ENCODE measurements around the gene CBX8. TPM values are rescaled to one million over a fixed set of nuclear protein-coding genes. Genes with fewer than 3 reads are reported as not detected.

The CBX8 gene
- total and polyA plus RNA-seq, 2 of the 8 experiments (the other 6 are each of a cell fraction or from before 2014, with no cell fraction given): 0.09 to 2.1 TPM

- no peak overlapping the region for H2BK5ac ChIP-seq (ENCODE audit: low read depth, low read length)
- no peak overlapping the region for H2AFZ ChIP-seq (ENCODE audit: low read length)
- H4K20me1 ChIP-seq (replicated peaks in 1 of 2; ENCODE audit: control insufficient read depth in 1 of 2, insufficient read depth in 2 of 2, low read length in 2 of 2): peaks cover 0 to 11% of the 10 kb centered on the region in 2 experiments
- WGBS, 2 experiments (ENCODE audit: extremely low coverage in 1 of 2, insufficient coverage in 1 of 2, insufficient read length in 1 of 2, insufficient replicate concordance in 2 of 2, low coverage in 1 of 2, low lambda C conversion rate in 2 of 2, missing lambda C conversion rate in 1 of 2): 49% methylated on average over 3 of the region's 3 CpGs; no CpG with 5 or more reads in 1 of the 2 experiments
- H2BK120ac ChIP-seq (replicated peaks; ENCODE audit: low read depth, low read length): no peak overlapping the region
- H3K14ac ChIP-seq (ENCODE audit: insufficient read length): no peak overlapping the region
- no peaks in the 10 kb centered on the region for H3K9me3 ChIP-seq (ENCODE audit: insufficient read depth in 2 of 2, low read depth in 1 of 2, low read length in 1 of 2)
- no peak for DNase-seq (ENCODE audit: low read depth in 1 of 2, low spot score in 2 of 2)
- no peak overlapping the region for H3K18ac ChIP-seq (ENCODE audit: extremely low read depth, low read length)
- peaks cover 11% of the 10 kb centered on the region; the same call in 1 of the 2 replicates for H3K23me2 ChIP-seq (ENCODE audit: low read depth, low read length)
- CTCF ChIA-PET (ENCODE audit: partially characterized antibody): interaction anchor here (0.8 to 1.3 kb wide), 5 partner anchors 28 to 174 kb away, joined by 3 to 6 read pairs (median 4); no protein-coding TSS in a partner anchor
- no peak overlapping the region for H3K9ac ChIP-seq (replicated peaks in 1 of 4; ENCODE audit: extremely low read depth in 1 of 4, low read depth in 3 of 4, low read length in 3 of 4)
- no peak overlapping the region for H3K4ac ChIP-seq (replicated peaks; ENCODE audit: insufficient read length, low read depth, low read length)
- no peak overlapping the region for H2BK15ac ChIP-seq (ENCODE audit: low read length)
- H3K56ac ChIP-seq (replicated peaks; ENCODE audit: insufficient read length, low read depth, low read length): no peak overlapping the region
- peaks cover 4 to 24% (median 15%) of the 10 kb centered on the region in 4 experiments for H3K4me1 ChIP-seq (replicated peaks in 1 of 4; ENCODE audit: control insufficient read depth in 3 of 4, insufficient read depth in 4 of 4, low read length in 3 of 4)
- H3K4me2 ChIP-seq (ENCODE audit: insufficient read depth in 1 of 2, low read depth in 2 of 2, low read length in 2 of 2): no peak overlapping the region
- POLR2A ChIA-PET (ENCODE audit: partially characterized antibody): interaction anchor here (0.7 to 1.1 kb wide), 4 partner anchors 9 to 36 kb away, joined by 3 read pairs; no protein-coding TSS in a partner anchor
- no peak overlapping the region for H2BK12ac ChIP-seq (ENCODE audit: low read depth, low read length)
- H3K4me3 ChIP-seq (ENCODE audit: extremely low read depth in 1 of 4, insufficient read depth in 2 of 4, low read depth in 3 of 4, low read length in 4 of 4): no peak overlapping the region
- H2AK5ac ChIP-seq (ENCODE audit: low read depth, low read length): no peak overlapping the region
- no peak for FAIRE-seq
- H3K27me3 ChIP-seq (replicated peaks in 1 of 4; ENCODE audit: control insufficient read depth in 3 of 4, extremely low read depth in 1 of 4, insufficient read depth in 3 of 4, low read length in 3 of 4): peaks cover 19 to 39% (median 34%) of the 10 kb centered on the region in 4 experiments
- H4K8ac ChIP-seq (ENCODE audit: extremely low read depth, insufficient read depth, low read length): no peak overlapping the region
- H3K27ac ChIP-seq (ENCODE audit: low read depth, low read length): no peak overlapping the region
- no peak overlapping the region for H2BK20ac ChIP-seq (ENCODE audit: low read length)
- H4K91ac ChIP-seq (replicated peaks; ENCODE audit: insufficient read length, low read length): no peak overlapping the region
- no peak overlapping the region for H3K23ac ChIP-seq (ENCODE audit: insufficient read length)
- H3K79me1 ChIP-seq (ENCODE audit: low read depth, low read length): no peaks in the 10 kb centered on the region
- H4K5ac ChIP-seq (ENCODE audit: insufficient read length, low read depth, low read length): no peak overlapping the region
- 0 out of 8 replicates have a peak, but pooled peaks cover 0 to 2% (median 0%) of the 10 kb centered on the region in 4 experiments for H3K36me3 ChIP-seq (ENCODE audit: control insufficient read depth in 2 of 4, insufficient read depth in 4 of 4, low read length in 3 of 4)
- no peaks in the 10 kb centered on the region for H3K79me2 ChIP-seq (ENCODE audit: control insufficient read depth in 1 of 2, insufficient read depth in 2 of 2, low read length in 2 of 2)
- TF ChIP-seq TCF12 (IDR thresholded peaks at IDR 0.05; ENCODE audit: low read depth, low read length) (no peak), GABPA (IDR thresholded peaks at IDR 0.05; ENCODE audit: borderline replicate concordance, insufficient read depth, low read length) (no peak), KDM1A (IDR thresholded peaks at IDR 0.05; ENCODE audit: borderline replicate concordance, low read length) (no peak), ATF2 (IDR thresholded peaks at IDR 0.05; ENCODE audit: low read length) (no peak), EZH2 (IDR thresholded peaks at IDR 0.05; ENCODE audit: low read depth, low read length, severe bottlenecking) (no peak), RAD21 (IDR thresholded peaks at IDR 0.05 in 1 of 2, conservative IDR thresholded peaks at IDR 0.05 in 1 of 2; ENCODE audit: low read depth in 2 of 2, low read length in 2 of 2) (no peak), CBX8 (IDR thresholded peaks at IDR 0.05; ENCODE audit: borderline replicate concordance, low read depth, low read length) (no peak), SIN3A (conservative IDR thresholded peaks at IDR 0.05 in 1 of 2, IDR thresholded peaks at IDR 0.05 in 1 of 2; ENCODE audit: low read depth in 1 of 2, low read length in 2 of 2) (no peak), RXRA (IDR thresholded peaks at IDR 0.05; ENCODE audit: insufficient read depth, low read depth, low read length) (no peak), CHD1 (IDR thresholded peaks at IDR 0.05; ENCODE audit: low read depth, low read length) (no peak)
These were observed 47.6 kb downstream of the CBX8 start for GRCh38 chr17:79749156-79749815.

Data from H1 (cell line).